Measurements from ENCODE around the gene PLAC8. TPM values are rescaled to one million over a fixed set of nuclear protein-coding genes. Genes with fewer than 3 reads are reported as not detected.
A peak's percentile ranks its signal among the peaks of the same experiment; 100 is the strongest.

Gene PLAC8
- polyA plus RNA-seq, 3 donors = 114 to 626 (median 170) TPM

- H3K9me3 Mint-ChIP-seq = no peaks in the 10 kb centered on the region
- H3K4me1 Mint-ChIP-seq = peaks cover 39% of the 10 kb centered on the region
- peaks cover 33 to 35% of the 10 kb centered on the region in 2 donors for H3K36me3 ChIP-seq (replicated peaks in 1 of 2; ENCODE audit: control insufficient read depth in 1 of 2, insufficient read depth in 2 of 2, low read length in 2 of 2)
- peaks cover 32 to 39% of the 10 kb centered on the region in 2 donors for H3K4me1 ChIP-seq (ENCODE audit: control insufficient read depth in 1 of 2, insufficient read depth in 2 of 2, low read length in 2 of 2)
- no peak for TF ChIP-seq CTCF (IDR thresholded peaks at IDR 0.05)
- WGBS (ENCODE audit: insufficient coverage) = 86% methylated on average over 9 of the region's 9 CpGs
- peak overlapping the region in 1 of 3 experiments; percentile 30 for H3K4me3 ChIP-seq (replicated peaks in 1 of 3; ENCODE audit: low read depth in 2 of 3, low read length in 3 of 3)
- peak overlapping the region in 1 of 7 donors; percentile 6 for H3K27ac Mint-ChIP-seq
- intact Hi-C loops (cut with micrococcal nuclease) = loop anchor here in 1 of 2 donors (5.0 kb wide), 1 partner anchor 155 kb away; no protein-coding TSS in a partner anchor
- no peaks in the 10 kb centered on the region for H3K9me3 ChIP-seq (replicated peaks in 1 of 2; ENCODE audit: control insufficient read depth in 1 of 2, insufficient read depth in 1 of 2, low read length in 2 of 2)
- H3K4me3 Mint-ChIP-seq = no peak overlapping the region
- H3K36me3 Mint-ChIP-seq = peaks cover 24 to 52% of the 10 kb centered on the region in 2 donors
- no peak for DNase-seq
- peaks cover 99% of the 10 kb centered on the region for H3K79me2 ChIP-seq (ENCODE audit: insufficient read depth, low read length)
- H3K27ac ChIP-seq (ENCODE audit: low read depth in 1 of 2, low read length in 2 of 2) = peak overlapping the region in 1 of 2 donors; percentile 51
- H4K20me1 ChIP-seq (ENCODE audit: insufficient read depth, low read length) = no peaks in the 10 kb centered on the region
- no peaks in the 10 kb centered on the region for H3K27me3 Mint-ChIP-seq (ENCODE audit: low read depth in 3 of 3)
- no peak overlapping the region for H3K9ac ChIP-seq (ENCODE audit: insufficient read depth, low read length, poor library complexity, severe bottlenecking)
- no peaks in the 10 kb centered on the region for H3K27me3 ChIP-seq (ENCODE audit: control insufficient read depth in 2 of 2, insufficient read depth in 2 of 2, low read length in 2 of 2)
- H2AFZ ChIP-seq (ENCODE audit: insufficient read depth, low read depth, low read length, poor library complexity, severe bottlenecking) = no peak overlapping the region
- peak overlapping the region; percentile 86 for H3K4me2 ChIP-seq (replicated peaks; ENCODE audit: extremely low read depth, low read length, poor library complexity, severe bottlenecking)
These were observed 6.9 kb downstream of the PLAC8 start for GRCh38 chr4:83107631-83108030.

- Histone ChIP-seq H3K4me2 (replicated peaks; ENCODE audit: extremely low read depth, low read length, poor library complexity, severe bottlenecking) (no peak overlapping the region), H3K4me1 (ENCODE audit: control insufficient read depth in 1 of 2, insufficient read depth in 2 of 2, low read length in 2 of 2) (peaks cover 16 to 19% of the 10 kb centered on the region in 2 donors), H3K27ac (ENCODE audit: low read depth in 1 of 2, low read length in 2 of 2) (peak overlapping the region in 1 of 2 donors; percentile 54), H3K9ac (ENCODE audit: insufficient read depth, low read length, poor library complexity, severe bottlenecking) (no peak overlapping the region), H3K79me2 (ENCODE audit: insufficient read depth, low read length) (peaks cover 99% of the 10 kb centered on the region), H3K27me3 (ENCODE audit: control insufficient read depth in 2 of 2, insufficient read depth in 2 of 2, low read length in 2 of 2) (no peaks in the 10 kb centered on the region), H3K36me3 (replicated peaks in 1 of 2; ENCODE audit: control insufficient read depth in 1 of 2, insufficient read depth in 2 of 2, low read length in 2 of 2) (peaks cover 55 to 62% of the 10 kb centered on the region in 2 donors), H3K9me3 (replicated peaks in 1 of 2; ENCODE audit: control insufficient read depth in 1 of 2, insufficient read depth in 1 of 2, low read length in 2 of 2) (no peaks in the 10 kb centered on the region), H2AFZ (ENCODE audit: insufficient read depth, low read depth, low read length, poor library complexity, severe bottlenecking) (no peak overlapping the region), H4K20me1 (ENCODE audit: insufficient read depth, low read length) (no peaks in the 10 kb centered on the region), H3K4me3 (replicated peaks in 1 of 3; ENCODE audit: low read depth in 2 of 3, low read length in 3 of 3) (no peak overlapping the region)
- TF ChIP-seq CTCF (IDR thresholded peaks at IDR 0.05) = no peak
- Mint-ChIP-seq H3K27ac (peak overlapping the region in 6 of 7 donors; percentile 5 to 81 (median 50)), H3K4me1 (peaks cover 41% of the 10 kb centered on the region), H3K36me3 (peaks cover 45 to 78% of the 10 kb centered on the region in 2 donors), H3K27me3 (ENCODE audit: low read depth in 3 of 3) (no peaks in the 10 kb centered on the region), H3K4me3 (no peak overlapping the region), H3K9me3 (no peaks in the 10 kb centered on the region)
- DNase-seq = no peak
- WGBS (ENCODE audit: insufficient coverage) = 93% methylated on average over 6 of the region's 7 CpGs
- intact Hi-C loops (cut with micrococcal nuclease) = loop anchor here in 1 of 2 donors (5.0 kb wide), 1 partner anchor 157 kb away; no protein-coding TSS in a partner anchor
These were observed 9.5 kb downstream of the PLAC8 start for GRCh38 chr4:83104991-83105390.

All from CD14-positive monocyte (primary cell).